HG03045 (cell line): ENCODE data around the gene ZNF646.
"Not testable (repeated sequence)": the region's sequence is repeated elsewhere in the genome, so short reads cannot be mapped to it uniquely, and the experiment has no call there.

Experiments used
- ATAC-seq: cut with Tn5 transposase; IDR thresholded peaks from one replicate; pipeline ENCODE4 v1.9.1; 2021; ENCODE audit warnings: mild to moderate bottlenecking, moderate library complexity; ENCODE audit not compliant: unreplicated experiment

Gene ZNF646

DNA sequence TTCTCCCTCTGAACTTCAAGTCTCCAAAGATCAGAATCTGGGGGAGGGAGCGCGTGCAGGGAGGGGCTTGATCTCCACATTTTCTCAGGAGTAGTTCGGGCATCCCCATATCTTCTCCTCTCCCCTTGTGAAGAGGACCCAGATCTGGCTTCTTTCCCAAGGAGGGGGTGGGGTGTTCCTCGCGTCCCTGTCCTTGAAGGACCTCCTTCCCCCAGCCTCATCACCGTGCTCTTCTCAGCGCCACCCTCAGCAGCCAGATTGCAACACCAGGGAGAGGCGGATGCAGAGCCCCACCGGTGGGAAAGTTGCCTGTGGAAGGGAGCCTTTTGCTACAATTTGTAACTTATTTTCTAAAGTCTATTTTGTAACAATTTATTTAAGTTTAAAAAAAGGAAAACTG is 8.9 kb downstream of the ZNF646 start:
- ATAC-seq = no peak

DNA sequence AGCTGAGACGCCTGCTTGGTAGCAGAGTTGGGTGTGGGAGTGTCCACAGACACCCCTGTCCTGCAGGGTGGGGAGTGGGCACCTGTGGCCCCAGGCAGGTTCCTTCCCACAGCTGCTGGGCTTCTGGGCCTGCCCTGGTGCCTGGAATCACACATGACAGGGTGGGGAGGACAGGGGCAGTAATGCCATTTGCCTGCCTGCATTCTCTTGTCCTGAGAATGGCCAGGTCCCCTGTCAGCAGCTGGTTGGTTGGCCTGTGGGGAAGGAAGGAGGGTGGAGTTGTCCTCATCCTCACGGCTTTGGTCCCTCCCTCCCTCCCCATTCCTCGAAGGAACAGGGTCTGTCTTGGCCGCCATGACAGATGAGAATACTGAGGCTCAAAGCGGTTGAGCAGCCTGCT is 9.3 kb downstream of the ZNF646 start:
- no peak for ATAC-seq

- ATAC-seq = no peak
These were observed 9.8 kb downstream of the ZNF646 start for GRCh38 chr16:31083981-31084380.

DNA sequence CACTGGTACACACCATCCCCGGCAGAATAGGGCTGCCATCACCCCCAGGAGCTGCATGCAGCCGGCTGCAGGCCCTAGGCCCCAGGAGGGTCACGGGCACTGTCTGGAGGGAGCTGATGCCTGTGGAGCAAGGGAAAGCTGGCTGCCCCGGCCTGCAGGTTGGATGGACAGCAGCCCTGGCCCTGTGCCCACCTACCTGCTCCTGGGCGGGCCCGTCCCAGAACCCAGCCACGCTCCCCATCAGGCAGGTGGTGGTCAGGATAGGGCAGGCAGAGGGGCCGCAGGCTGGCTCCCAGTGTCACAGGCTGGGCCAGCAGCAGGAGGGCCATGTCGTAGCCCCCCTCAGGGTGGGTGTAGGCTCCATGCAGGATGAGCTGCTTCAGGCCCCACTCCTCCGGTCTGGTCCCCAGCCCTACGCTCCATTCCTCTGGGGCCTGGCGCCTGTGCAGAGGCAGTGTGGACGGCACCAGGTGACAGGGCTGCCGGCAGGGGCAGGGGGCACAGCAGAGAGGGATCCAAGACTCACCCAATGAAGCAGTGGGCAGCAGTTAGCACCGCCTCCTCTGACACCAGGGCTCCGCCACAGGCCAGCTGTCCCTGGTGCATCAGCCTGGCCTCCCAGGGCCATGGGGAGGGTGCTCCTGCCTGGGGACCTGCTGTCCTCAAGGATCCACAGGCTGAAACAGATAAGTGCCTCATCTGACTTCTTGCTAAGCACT is 10.5 kb downstream of the ZNF646 start:
- ATAC-seq = no peak

DNA sequence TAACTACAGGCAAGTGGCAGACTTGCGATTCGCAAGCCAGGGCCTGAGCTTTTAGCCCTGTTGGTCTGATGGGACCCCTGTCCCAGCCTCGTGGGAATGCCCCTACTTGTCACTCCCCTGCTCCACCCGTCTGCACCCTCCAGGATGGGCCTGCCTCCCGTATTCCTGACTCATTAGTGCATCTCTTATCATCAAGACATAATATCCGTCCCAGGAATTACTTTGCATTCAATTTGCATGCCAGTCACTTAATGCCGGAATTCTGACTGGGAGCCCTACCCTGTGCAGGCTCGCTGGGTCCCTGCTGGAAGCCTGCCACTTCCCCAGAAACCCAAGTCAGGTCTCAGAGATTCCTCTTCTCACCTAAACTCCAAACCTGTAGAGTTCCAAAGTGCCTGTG is 11.2 kb downstream of the ZNF646 start:
- ATAC-seq = no peak

DNA sequence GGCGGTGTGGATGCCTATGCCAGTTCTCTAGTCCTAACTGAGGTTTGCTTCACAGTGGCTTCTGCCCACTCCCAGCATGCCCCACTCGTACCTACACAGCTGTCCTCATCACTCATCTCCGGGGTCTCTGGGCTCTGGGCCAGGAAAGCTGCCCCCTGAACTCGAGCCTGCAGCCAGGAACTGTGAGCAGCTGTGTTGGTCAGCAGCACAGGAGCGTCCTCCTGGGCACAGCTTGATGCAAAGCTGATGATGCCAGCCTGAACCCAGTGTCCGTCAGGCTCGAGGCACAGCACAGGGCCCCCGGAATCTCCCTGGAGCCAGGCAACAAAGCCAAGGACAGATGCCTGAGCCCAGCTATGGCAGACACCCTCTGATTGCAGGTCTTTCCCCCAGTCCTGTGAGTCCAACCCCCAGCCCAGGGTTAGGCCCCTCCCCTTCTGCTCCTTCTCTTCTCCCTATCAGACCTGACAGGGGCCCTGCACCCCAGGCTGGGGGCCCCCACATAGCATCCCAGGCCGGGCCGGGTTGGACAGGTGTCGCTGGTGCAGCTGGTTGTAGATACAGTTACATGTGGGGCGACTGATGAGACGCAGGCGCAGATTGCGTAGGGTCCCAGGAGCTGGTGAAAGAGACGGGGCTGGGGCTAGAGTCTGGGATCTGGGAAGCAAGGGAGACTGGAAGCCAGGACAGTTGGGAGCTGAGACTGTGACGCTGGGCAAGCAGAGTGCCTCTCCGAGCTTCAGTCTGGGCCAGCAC is 11.8 kb downstream of the ZNF646 start:
- no peak for ATAC-seq

DNA sequence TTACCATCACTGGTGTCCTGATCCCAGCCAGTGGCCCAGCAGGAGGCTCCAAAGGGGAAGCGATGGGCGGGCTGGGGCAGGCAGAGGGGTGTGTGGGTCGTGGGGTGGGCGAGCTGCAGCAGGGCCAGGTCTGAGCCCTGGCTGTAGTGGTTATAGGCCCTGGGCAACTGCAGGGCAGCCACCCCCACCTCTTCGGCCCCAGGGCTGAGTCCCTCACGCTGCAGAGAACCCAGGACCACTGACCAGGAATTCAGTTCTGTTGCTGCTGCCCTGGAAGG is 12.3 kb downstream of the ZNF646 start:
- ATAC-seq = no peak

GRCh38 chr16:31087481-31087880 is 13.3 kb downstream of the ZNF646 start:
- ATAC-seq = no peak

DNA sequence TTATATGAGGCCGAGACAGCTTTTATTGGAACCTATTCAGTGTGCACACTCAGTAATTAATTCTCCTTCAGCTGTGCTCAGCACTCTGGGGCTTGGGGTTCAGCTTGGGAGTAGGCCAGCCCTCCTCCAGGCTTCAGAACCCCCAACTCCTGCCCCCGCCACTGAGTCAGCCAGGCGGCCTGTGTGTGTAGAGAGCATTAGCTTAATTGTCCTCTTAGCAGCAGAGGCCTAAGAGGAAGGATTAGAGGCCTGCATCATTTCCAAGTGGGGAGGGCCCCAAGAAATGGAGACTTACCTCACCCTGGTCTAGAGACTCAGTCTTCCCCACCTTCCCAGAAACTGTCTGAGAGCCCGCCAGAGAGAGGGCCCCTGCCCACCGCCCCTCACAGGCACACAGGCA is 13.7 kb downstream of the ZNF646 start:
- ATAC-seq = no peak

GRCh38 chr16:31088459-31089183 is 14.4 kb downstream of the ZNF646 start, which contains the start of gene PRSS53:
Gene PRSS53 (minus strand): TSS chr16:31088943. CDS start chr16:31088809, 134 bp downstream.
- ATAC-seq = no peak

DNA sequence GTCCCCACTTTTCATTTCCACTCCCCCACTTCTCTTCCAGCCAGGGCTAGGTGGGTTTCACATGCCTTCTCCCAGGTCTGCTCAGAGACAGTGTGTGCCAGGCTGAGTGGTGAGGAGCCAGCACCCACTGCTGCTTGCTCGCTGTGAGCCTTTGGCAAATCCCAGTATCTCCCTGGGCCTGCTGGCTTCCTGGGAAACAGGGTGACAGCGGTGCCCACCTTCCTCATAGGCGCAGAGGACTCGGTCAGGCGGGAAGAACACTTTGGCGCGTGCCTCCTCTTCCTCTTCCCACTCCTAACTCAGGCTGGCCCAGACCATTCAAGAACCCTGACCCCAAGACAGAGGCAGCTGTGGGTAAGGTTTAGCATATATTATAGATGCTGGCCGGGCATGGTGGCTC is 15.0 kb downstream of the ZNF646 start:
- no peak for ATAC-seq

- no peak for ATAC-seq
These were observed 16.3 kb downstream of the ZNF646 start for GRCh38 chr16:31090540-31090939.

DNA sequence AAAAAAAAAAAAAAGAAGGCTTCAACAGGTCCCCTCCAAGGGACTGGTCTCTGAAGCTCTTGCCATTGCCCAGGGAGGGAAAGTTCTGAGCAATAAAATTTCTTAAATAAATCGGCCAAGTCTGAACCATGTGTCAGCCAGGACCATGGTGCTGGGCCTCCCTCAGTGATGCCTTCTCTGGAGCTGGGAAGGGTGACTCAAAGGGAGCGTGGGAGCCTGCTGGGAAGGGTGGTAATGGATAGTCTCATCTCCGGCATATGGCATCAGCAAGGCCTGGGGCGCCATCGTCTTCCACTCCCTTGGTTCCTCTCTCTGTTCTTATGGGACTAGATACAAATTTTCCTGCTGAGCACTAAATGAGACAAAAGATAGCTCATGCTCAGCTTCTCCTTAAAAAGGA is 18.1 kb downstream of the ZNF646 start:
- no peak for ATAC-seq

DNA sequence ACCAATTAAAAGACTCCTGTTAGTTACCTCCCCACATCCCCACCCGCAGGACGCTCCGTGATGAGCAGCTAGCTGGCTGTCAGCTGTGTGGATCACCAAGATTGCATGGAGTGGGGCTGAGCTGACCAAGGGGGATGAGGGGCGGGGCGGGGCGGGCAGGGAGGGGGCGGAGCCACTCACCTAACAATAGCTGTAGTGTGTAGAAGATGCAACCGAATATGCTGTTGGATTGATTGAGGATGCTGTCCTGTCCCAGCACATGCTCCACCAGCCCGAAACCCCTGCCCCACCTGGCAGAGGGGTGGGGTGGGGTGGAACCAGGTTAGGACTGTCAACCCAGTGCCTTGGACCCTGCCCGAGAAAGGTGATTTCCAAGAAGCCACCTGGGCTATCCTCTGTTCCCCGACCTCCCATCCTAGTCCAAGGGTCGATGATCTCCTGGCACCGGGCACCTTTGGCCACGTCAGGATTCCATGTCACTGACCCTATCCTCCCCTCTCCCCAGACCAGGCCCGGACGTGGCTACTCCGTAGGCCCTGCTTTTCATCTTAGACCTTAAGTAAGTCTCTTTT is 19.0 kb downstream of the ZNF646 start:
- ATAC-seq = no peak

DNA sequence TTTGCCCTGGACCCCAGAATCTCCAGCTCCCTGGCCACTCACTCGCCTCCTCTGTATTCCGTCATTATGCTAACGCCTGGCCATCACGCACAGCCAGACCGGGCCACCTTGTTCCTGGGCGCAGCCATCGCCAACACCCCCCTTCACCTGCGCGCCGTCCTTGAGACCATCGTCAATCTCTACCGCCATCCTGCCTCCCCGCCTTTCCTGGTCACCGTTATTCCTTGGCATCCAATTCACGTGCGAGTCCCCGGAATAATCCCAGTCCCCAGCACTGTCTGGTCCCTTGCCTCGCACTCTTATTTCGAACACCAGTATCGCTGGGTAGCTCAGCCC is 19.8 kb downstream of the ZNF646 start:
- ATAC-seq = no peak

DNA sequence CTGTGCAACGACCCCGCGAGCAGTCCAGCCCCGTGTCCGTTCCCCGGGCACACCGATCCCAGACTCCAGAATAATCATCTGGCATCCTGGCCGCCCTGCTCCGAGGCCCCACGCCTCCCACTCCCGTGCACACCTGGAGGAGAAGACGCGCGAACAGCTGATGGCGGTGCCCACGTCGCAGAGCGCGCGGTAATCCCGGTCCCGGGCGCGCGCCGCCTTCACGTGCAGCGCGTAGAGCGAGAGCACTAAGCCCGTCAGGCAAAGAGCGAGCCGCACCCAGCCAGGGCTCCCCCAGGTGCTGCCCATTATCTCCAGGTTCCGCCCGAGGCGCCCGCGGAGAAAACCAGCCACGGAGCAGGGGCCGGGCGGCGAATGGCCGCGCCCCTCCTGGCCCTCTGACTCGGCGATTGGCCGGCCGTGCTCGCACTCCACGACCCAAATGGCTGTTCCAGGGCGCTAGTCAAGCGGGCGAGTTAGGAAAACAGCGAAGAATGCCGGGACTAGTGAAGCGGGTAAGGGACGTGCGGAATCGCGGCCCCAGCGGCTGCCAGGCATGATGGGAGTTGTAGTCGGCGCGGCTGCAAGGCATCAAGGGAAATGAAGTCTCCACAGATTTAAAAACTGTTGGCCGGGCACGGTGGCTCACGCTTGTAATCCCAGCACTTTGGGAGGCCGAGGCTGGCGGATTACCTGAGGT is 20.4 kb downstream of the ZNF646 start, which contains the start of gene VKORC1:
Gene VKORC1 (minus strand): TSS at position 374 of the 697 bp plus-strand sequence. CDS start 68 bp downstream, at position 306.
- ATAC-seq = peak; percentile 80

DNA sequence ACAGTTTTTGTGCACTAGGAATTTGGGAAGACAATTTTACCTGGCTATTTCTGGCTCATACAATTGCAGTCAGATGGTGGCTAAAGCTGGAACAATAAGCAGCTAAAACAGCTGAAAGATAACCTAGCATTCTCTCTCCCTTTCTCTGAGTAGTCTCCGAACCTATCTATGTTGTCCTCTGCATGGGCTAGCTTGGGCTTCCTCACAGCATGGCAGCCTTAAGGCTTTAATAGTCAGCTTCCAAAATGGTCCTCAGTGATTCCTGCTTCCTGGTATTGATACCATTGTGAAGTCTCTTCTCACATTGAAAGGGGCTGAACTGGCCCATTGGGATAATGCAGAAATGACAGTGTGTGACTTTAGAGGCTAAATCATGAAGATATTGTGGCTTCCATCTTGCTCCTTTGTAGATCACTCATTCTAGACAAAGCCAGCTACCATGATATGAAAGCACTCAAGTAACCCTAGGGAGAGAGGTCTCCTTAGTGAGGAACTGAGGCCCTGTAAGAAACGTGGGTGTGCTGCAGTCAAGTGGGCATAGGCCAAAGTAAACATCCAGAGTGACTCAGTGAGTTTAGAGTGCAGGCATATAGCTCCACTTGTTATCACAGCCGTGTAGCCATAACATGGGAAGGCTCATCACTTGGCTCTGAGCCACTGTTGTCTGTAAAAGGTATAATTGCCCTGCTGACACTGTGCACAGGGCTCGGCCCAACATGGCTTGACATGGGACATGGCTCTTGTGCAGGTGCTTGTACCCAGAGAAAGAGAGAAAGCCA is 25.8 kb downstream of the ZNF646 start:
- ATAC-seq = no peak

GRCh38 chr16:31100876-31101641 is 26.8 kb downstream of the ZNF646 start:
- not testable (repeated sequence) for ATAC-seq

DNA sequence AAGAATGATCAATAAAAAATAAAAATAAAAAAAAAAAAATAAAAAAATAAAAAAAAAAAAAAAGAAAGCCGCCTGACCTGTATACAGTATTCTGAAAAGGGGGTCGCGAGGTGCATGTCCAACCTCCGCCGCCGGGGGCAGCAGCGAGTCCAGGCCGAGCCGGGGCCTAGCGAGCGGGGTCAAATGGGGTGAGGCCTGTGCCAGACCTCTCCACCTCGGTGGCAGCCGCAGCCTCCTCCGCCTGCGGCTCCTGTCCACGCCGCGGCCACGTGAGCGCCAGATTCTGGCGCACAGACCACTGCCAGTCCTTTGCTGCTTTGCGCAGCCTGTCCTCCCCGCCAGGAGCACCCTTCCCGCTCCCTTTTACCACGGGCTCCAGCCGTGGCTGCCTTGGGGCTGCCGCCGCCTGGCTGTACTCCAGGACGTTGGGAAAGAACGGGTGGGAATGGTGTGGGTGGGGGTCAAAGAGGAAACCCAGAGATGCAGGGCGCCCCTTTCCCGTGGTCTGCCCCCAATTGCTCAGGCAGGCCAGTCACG is 31.5 kb downstream of the ZNF646 start:
- ATAC-seq = no peak
